Thyroid gland (tissue), 4 donors: Measurements from ENCODE around the gene REG3A. TPM values are rescaled to one million over a fixed set of nuclear protein-coding genes. Genes with fewer than 3 reads are reported as not detected.

Experiments
- DNase-seq, 2 donors: peaks; one replicate each; pipeline ENCODE4 v3.0.0-alpha.2; 2019
- H3K27ac ChIP-seq, 3 donors: fragments of 200-600 bp; sonication (generic); 1 replicate in 2 of 3; 2 replicates in 1 of 3; pipeline ENCODE4 v1.5.1; 2016 to 2019; ENCODE audit warnings: mild to moderate bottlenecking in 1 of 3, moderate library complexity in 1 of 3
- H3K27me3 ChIP-seq: fragments of 200-600 bp; sonication (generic); one replicate; pipeline ENCODE4 v1.5.1; 2019
- H3K36me3 ChIP-seq, 2 donors: fragments of 200-600 bp; sonication (generic); one replicate each; pipeline ENCODE4 v1.5.1; 2016 to 2019
- H3K4me1 ChIP-seq, 2 donors: fragments of 200-600 bp; sonication (generic); one replicate each; pipeline ENCODE4 v1.5.1; 2017 to 2019
- H3K4me3 ChIP-seq, 3 donors: fragments of 200-600 bp; sonication (generic); replicated peaks in 1 of 3; 1 replicate in 2 of 3; 2 replicates in 1 of 3; pipeline ENCODE4 v1.5.1; 2016; ENCODE audit warnings: mild to moderate bottlenecking in 1 of 3
- H3K9me3 ChIP-seq: fragments of 200-600 bp; sonication (generic); one replicate; pipeline ENCODE4 v1.5.1; 2017
- POLR2A ChIP-seq, 2 donors: fragments of 450-650 bp; IDR thresholded peaks; one replicate each; pipeline ENCODE4 v1.6.1; 2017; ENCODE audit warnings: antibody characterized with exemption in 2 of 2, mild to moderate bottlenecking in 2 of 2, moderate library complexity in 1 of 2
- WGBS, 2 donors: methylation state at CpG; one replicate each; pipeline ENCODE4 v1.1.5; 2017; 5-methylcytosine and 5-hydroxymethylcytosine counted together
- intact Hi-C: fragments of 100-400 bp; cut with DNase I; formaldehyde crosslinking; loops from one replicate; pipeline ENCODE4 v1.15.1; 2023
- total RNA-seq, 4 donors: library from RNA; depleted of rRNA; stranded (reverse); fragments of >200 nt; gene quantifications; one replicate each; pipeline ENCODE4 v1.2.3, GENCODE V29; 2016
- TF ChIP-seq, protein P1 (sequence below), 6 experiments: fragments of 200-600 bp in 3 of 6; fragments of 450-650 bp in 3 of 6; sonication (generic) in 3 of 6; IDR thresholded peaks; one replicate each; pipeline ENCODE4 v1.5.1; 2016 to 2019; ENCODE audit warnings: antibody characterized with exemption in 6 of 6, mild to moderate bottlenecking in 2 of 6, inconsistent platforms in 1 of 6, moderate library complexity in 1 of 6

The REG3A gene
- total RNA-seq, 4 donors from 2014 or later = not detected

DNA sequence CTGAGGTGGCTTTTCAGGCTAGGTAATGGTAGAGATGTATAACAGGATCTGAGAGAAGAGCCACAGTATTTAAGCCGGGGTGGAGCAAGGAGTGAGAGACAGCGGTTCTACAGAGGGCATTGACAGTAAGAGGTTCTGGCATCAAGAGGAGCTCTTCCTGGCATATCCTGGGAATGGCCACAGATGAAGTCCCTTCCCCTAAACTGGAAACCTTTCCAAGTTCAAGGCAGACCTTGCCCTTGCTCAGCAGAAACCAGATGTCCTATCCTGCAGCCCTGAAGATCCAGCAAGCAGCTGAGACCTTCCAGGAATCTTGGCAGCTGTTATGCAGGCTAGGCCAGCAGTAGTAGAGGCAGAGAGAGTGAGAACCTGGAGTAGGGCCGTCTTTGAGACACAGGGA lies 21.2 kb downstream of the REG3A start:
- no peaks in the 10 kb centered on the region for H3K27me3 ChIP-seq
- no peaks in the 10 kb centered on the region for H3K9me3 ChIP-seq
- no peak overlapping the region for H3K4me3 ChIP-seq
- WGBS, 2 donors = 83 to 87% methylated on average over 3 of the region's 3 CpGs
- no peak for DNase-seq
- TF ChIP-seq POLR2A (IDR thresholded peaks at IDR 0.05) = no peak
- TF ChIP-seq, protein P1, sequence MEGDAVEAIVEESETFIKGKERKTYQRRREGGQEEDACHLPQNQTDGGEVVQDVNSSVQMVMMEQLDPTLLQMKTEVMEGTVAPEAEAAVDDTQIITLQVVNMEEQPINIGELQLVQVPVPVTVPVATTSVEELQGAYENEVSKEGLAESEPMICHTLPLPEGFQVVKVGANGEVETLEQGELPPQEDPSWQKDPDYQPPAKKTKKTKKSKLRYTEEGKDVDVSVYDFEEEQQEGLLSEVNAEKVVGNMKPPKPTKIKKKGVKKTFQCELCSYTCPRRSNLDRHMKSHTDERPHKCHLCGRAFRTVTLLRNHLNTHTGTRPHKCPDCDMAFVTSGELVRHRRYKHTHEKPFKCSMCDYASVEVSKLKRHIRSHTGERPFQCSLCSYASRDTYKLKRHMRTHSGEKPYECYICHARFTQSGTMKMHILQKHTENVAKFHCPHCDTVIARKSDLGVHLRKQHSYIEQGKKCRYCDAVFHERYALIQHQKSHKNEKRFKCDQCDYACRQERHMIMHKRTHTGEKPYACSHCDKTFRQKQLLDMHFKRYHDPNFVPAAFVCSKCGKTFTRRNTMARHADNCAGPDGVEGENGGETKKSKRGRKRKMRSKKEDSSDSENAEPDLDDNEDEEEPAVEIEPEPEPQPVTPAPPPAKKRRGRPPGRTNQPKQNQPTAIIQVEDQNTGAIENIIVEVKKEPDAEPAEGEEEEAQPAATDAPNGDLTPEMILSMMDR (IDR thresholded peaks at IDR 0.05) = no peak
- intact Hi-C loops = no loop called here
- H3K27ac ChIP-seq = no peak overlapping the region
- no peaks in the 10 kb centered on the region for H3K36me3 ChIP-seq
- no peaks in the 10 kb centered on the region for H3K4me1 ChIP-seq

DNA sequence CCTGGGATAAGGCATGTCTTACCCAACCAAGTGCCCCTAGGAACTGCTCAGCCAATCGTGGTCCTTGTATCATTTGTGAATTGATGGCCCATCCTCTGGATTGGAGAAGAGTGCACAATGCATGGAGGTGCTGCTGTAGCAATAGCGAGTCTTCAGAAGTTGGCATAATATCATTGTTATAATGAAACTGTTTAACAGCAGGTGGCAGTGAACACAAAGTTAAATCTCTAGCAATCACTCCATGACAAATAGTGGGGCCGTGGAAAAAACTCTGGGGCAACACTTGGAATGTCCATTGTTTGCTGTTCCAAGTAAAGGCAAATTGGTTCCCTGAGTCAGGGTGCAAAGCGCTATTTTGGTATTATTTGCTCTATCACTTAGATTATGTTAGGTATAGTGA lies 27.9 kb downstream of the REG3A start:
- no peak for DNase-seq
- TF ChIP-seq, protein P1 (IDR thresholded peaks at IDR 0.05) = no peak
- TF ChIP-seq POLR2A (IDR thresholded peaks at IDR 0.05) = no peak
- H3K27ac ChIP-seq = no peak overlapping the region
- no peaks in the 10 kb centered on the region for H3K27me3 ChIP-seq
- H3K4me1 ChIP-seq = no peaks in the 10 kb centered on the region
- no peak overlapping the region for H3K4me3 ChIP-seq
- intact Hi-C loops = no loop called here
- H3K36me3 ChIP-seq = no peaks in the 10 kb centered on the region
- H3K9me3 ChIP-seq = no peaks in the 10 kb centered on the region
- 74 to 86% methylated on average over 4 of the region's 4 CpGs for WGBS, 2 donors

DNA sequence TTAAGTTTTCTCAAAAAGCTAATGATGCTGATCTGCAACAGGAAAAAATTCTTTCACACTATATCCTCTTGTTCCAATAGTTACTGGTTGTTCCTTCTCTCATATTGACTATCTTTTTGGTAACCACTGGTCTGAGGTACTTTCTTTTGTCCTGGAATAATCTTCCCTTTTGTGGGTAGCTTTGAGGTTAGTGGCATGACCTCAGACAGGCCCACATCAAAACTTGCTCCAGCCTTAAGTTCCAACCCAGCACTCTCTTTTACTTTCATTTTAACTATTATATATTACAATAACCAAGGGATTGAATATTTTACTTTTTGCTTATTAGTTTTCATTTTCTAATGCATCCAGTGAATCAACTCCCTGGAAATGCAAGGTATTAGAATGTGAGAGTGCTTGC lies 29.7 kb downstream of the REG3A start:
- Histone ChIP-seq H3K36me3 (no peaks in the 10 kb centered on the region), H3K4me3 (no peak overlapping the region), H3K27me3 (no peaks in the 10 kb centered on the region), H3K9me3 (no peaks in the 10 kb centered on the region), H3K4me1 (no peaks in the 10 kb centered on the region), H3K27ac (no peak overlapping the region)
- no peak for TF ChIP-seq POLR2A (IDR thresholded peaks at IDR 0.05)
- TF ChIP-seq, protein P1 (IDR thresholded peaks at IDR 0.05) = no peak
- intact Hi-C loops = no loop called here
- no peak for DNase-seq

DNA sequence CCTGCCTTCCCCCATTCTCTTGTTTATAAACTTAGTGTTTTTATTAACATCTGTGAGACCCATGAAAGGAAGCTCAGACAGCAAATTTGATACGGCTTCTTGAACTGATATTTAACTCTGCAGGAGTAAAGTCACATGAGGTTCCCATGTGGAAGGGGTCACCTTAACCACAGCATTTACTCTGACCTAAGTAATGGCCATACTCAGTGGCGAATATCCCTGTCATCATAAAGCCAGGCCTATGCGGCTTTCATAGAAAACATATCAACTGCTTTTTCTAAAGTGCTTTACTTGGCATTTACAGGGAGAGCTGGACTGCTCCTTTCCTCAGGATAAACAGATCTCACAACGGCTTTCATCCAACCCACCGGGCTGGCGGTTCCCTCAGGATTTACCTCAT lies 30.3 kb downstream of the REG3A start:
- Histone ChIP-seq H3K9me3 (no peaks in the 10 kb centered on the region), H3K4me3 (no peak overlapping the region), H3K4me1 (no peaks in the 10 kb centered on the region), H3K36me3 (no peaks in the 10 kb centered on the region), H3K27me3 (no peaks in the 10 kb centered on the region), H3K27ac (no peak overlapping the region)
- TF ChIP-seq POLR2A (IDR thresholded peaks at IDR 0.05) = no peak
- TF ChIP-seq, protein P1 (IDR thresholded peaks at IDR 0.05) = no peak
- no peak for DNase-seq
- intact Hi-C loops = no loop called here
- WGBS, 2 donors = 64 to 73% methylated on average over 6 of the region's 6 CpGs

DNA sequence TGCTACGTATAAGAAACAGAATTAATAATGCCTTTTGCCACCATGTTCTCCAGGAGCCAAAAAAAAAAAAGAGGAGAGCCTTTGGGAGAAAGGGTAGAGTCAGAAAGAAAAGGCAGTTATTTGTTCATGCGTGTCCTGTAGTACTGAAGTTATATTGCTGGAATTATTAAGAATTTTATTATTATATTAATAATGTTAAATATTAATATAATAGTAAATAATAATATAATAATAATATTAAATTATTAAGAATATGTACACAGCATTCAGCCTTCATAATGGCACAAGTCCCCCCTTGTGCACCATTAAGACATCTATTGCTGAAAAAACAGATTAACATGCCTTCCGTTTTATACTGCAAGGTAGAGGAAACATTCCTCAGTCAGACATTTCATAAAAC lies 31.1 kb downstream of the REG3A start:
- no peak for DNase-seq
- intact Hi-C loops = no loop called here
- no peaks in the 10 kb centered on the region for H3K36me3 ChIP-seq
- no peaks in the 10 kb centered on the region for H3K27me3 ChIP-seq
- TF ChIP-seq, protein P1 (IDR thresholded peaks at IDR 0.05) = no peak
- no peak for TF ChIP-seq POLR2A (IDR thresholded peaks at IDR 0.05)
- H3K4me3 ChIP-seq = no peak overlapping the region
- H3K9me3 ChIP-seq = no peaks in the 10 kb centered on the region
- WGBS, 2 donors = 89 to 90% methylated on average over 3 of the region's 3 CpGs
- no peaks in the 10 kb centered on the region for H3K4me1 ChIP-seq
- H3K27ac ChIP-seq = no peak overlapping the region
